ENCODE data around the gene ELOVL7.
"Not testable (repeated sequence)": the region's sequence is repeated elsewhere in the genome, so short reads cannot be mapped to it uniquely, and the experiment has no call there.

The ELOVL7 gene

DNA sequence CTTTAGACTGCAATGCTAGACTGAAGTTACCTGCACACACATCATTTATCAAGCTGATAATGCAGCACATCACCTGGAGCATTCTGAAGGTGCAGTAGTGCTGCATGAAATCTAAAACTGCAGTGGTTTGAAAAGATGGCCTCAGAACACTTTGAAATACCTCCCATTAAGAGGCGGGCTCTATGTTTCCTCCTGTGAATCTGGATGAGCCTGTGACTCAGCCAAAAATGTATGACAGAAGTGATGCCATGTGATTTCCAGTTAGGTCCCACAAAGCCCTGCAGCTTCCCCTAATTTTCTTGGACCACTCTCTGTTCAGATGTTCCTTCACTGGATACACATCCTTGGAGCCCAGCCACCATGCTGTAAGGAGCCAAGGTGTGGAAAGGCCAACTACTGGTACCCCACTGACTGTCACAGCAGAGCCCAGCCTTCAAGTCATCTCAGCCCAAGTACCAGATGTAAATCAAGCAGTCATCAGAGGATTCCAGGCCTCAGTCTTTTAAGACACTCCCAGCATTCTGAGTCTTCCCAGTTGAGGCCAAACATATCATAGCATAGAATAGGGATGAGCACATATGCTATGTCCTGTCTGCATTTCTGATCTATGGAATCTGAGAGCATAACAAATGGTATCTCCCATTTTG is 116.9 kb downstream of the ELOVL7 start:
- TF ChIP-seq, protein P1, sequence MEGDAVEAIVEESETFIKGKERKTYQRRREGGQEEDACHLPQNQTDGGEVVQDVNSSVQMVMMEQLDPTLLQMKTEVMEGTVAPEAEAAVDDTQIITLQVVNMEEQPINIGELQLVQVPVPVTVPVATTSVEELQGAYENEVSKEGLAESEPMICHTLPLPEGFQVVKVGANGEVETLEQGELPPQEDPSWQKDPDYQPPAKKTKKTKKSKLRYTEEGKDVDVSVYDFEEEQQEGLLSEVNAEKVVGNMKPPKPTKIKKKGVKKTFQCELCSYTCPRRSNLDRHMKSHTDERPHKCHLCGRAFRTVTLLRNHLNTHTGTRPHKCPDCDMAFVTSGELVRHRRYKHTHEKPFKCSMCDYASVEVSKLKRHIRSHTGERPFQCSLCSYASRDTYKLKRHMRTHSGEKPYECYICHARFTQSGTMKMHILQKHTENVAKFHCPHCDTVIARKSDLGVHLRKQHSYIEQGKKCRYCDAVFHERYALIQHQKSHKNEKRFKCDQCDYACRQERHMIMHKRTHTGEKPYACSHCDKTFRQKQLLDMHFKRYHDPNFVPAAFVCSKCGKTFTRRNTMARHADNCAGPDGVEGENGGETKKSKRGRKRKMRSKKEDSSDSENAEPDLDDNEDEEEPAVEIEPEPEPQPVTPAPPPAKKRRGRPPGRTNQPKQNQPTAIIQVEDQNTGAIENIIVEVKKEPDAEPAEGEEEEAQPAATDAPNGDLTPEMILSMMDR (IDR thresholded peaks at IDR 0.05; ENCODE audit: control extremely low read depth, extremely low read depth, low read depth, missing control alignments), result no peak
- CTCF ChIA-PET, result interaction anchor here (1.4 kb wide), 1 partner anchor 8 kb away, joined by 4 read pairs; no protein-coding TSS in a partner anchor
- POLR2A ChIA-PET, result no interaction called here
- no peak for DNase-seq (ENCODE audit: extremely low spot score)

DNA sequence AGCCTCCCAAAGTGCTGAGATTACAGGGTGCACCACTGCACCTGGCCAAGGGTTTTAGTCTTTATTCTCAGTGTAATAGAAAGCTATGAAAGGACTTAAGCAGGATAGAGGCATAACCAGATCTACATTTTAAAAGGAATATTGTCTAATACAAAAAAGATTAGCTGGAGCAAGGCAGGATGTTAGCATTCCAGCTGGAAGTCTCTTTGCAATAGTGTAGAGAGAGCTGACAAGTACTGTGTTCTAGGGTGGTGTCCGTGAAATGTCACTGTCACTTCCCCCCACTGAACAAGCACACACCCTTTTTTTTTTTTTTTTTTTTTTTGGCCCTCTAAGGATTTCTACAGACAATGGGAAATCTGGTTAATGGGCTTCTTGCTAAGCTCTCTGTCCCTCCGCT is 119.9 kb downstream of the ELOVL7 start:
- CTCF ChIA-PET, result interaction anchor here (0.7 to 1.2 kb wide), 4 partner anchors 9 to 68 kb away, joined by 3 to 4 read pairs (median 4); no protein-coding TSS in a partner anchor
- TF ChIP-seq, protein P1 (IDR thresholded peaks at IDR 0.05; ENCODE audit: control extremely low read depth, extremely low read depth, low read depth, missing control alignments), result no peak
- no peak for DNase-seq (ENCODE audit: extremely low spot score)
- POLR2A ChIA-PET, result no interaction called here

DNA sequence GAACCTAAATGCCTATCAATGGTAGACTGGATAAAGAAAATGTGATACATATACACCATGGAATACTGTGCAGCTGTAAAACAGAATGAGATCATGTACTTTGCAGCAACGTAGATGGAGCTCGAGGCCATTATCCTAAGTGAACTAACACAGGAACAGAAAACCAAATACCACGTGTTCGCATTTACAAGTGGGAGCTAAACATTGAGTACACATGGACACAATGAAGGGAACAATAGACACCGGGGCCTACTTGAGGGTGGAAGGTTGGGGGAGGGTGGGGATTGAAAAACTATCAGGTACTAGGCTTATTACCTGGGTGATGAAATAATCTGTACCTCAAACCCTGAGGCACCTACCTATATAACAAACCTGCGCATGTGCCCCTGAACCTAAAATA is 121.7 kb downstream of the ELOVL7 start:
- DNase-seq (ENCODE audit: extremely low spot score), result no peak
- ChIA-PET POLR2A (no interaction called here), CTCF (no interaction called here)
- TF ChIP-seq, protein P1 (IDR thresholded peaks at IDR 0.05; ENCODE audit: control extremely low read depth, extremely low read depth, low read depth, missing control alignments), result no peak

DNA sequence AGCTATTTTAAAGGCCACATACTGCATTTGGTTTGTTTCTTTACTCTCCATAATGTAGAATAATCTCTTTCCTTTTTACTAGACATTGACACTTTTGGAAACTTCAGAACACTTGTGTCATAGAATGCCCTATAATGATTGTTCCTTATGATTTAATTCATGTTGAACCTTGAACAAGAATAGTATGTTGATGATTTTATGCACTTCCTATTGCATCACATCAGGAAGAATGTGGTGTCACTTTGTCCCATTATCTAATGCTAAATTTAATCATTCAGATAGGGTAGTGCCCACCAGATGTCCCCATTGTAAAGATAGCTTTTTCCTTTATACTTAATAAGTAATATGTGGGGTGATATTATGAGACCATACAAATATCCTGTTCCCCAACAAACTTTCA is 124.7 kb downstream of the ELOVL7 start:
- POLR2A ChIA-PET, result no interaction called here
- no peak for DNase-seq (ENCODE audit: extremely low spot score)
- CTCF ChIA-PET, result interaction anchor here (1.3 to 1.9 kb wide), 2 partner anchors 8 to 14 kb away, joined by 4 to 6 read pairs; no protein-coding TSS in a partner anchor
- TF ChIP-seq, protein P1 (IDR thresholded peaks at IDR 0.05; ENCODE audit: control extremely low read depth, extremely low read depth, low read depth, missing control alignments), result no peak

DNA sequence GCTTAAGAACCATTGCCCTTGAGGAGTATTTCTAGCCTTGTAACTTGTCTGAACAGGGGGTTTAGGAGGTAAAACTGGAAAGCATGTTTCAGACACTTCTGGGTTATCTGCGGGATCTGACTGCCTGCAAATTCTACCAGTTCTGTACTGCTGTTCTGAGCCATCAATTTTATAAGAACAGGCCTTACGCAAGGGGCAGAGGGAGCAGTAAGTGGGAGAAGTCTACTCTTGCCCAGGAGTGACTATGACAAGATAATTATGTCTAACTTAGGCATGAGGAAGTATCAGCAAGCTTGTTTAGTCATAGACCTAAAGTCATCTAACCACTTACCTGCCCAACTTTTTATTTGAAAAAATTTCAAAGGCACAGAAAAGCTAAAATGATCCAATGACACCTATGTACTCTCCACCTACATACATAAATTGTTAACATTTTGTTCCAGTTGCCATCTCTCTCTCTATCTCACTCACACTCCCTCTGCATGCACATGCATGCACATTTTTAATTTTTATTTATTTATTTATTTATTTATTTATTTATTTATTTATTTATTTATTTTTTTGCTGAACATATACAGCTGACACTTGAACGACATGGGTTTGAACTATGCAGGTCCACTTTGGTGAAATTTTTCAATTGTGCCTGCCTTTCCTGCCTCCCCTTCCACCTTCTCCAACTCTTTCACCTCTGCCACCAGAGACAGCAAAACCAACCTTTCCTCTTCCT is 125.7 kb downstream of the ELOVL7 start:
- no peak for DNase-seq (ENCODE audit: extremely low spot score)
- POLR2A ChIA-PET, result no interaction called here
- CTCF ChIA-PET, result interaction anchor here (0.8 to 1.9 kb wide), 4 partner anchors 9 to 941 kb away, joined by 3 to 6 read pairs (median 4); partner anchors contain the start of gene DEPDC1B
- TF ChIP-seq, protein P1 (IDR thresholded peaks at IDR 0.05; ENCODE audit: control extremely low read depth, extremely low read depth, low read depth, missing control alignments), result no peak

DNA sequence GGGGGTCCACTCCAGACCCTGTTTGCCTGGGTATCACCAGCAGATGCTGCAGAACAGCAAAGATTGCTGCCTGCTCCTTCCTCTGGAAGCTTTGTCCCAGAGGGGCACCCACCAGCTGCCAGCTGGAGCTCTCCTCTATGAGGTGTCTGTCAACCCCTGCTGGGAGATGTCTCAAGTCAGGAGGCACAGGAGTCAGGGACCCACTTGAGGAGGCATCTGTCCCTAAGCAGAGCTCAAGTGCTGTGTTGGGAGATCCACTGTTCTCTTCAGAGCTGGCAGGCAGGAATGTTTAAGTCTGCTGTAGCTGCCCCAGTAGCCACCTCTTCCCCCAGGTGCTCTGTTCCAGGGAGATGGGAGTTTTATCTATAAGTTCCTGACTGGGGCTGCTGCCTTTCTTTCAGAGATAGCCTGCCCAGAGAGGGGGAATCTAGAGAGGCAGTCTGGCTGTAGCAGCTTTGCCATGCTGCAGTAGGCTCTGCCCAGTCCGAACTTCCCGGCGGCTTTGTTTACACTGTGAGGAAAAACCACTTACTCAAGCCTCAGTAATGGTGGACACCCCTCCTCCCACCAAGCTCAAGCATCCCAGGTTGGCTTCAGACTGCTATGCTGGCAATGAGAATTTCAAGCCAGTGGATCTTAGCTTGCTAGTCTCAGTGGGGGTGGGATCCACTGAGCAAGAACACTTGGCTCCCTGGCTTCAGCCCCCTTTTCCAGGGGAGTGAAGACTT is 128.7 kb downstream of the ELOVL7 start:
- DNase-seq (ENCODE audit: extremely low spot score); POLR2A ChIA-PET: not testable (repeated sequence)
- CTCF ChIA-PET, result interaction anchor here (1.2 to 1.7 kb wide), 3 partner anchors 9 to 140 kb away, joined by 3 to 4 read pairs (median 4); no protein-coding TSS in a partner anchor
